ENCODE data around the gene HGD. TPM values are rescaled to one million over a fixed set of nuclear protein-coding genes. Genes with fewer than 3 reads are reported as not detected.

The HGD gene
- total and polyA plus RNA-seq, 9 donors = 0.04 to 2.4 (median 0.69) TPM; not detected in 1

DNA sequence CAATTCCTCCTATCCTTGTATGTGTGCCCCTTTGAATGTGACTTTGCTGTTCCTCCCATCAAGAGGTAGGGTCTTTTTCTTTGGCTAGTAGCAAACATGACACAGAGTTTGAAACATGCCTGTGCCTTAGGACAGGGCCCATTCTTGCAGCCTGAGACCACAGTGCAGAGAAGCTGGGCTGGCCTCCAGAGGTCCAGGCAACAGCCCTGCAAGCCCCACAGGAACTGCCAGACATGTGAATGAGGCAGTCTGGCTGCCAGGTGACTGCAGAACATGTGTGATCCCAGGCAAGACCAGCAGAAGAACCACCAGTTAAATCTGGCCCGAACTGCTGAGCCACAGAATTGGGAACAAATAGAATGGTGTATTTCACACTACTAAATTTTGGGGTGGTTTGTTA lies 1.2 kb upstream of the HGD start:
- Histone ChIP-seq H3K9me3 (no peaks in the 10 kb centered on the region), H3K27me3 (no peaks in the 10 kb centered on the region), H3K4me1 (ENCODE audit: insufficient read depth) (no peaks in the 10 kb centered on the region), H3K36me3 (no peaks in the 10 kb centered on the region), H3K4me3 (no peak overlapping the region), H3K27ac (no peak overlapping the region)
- intact Hi-C loops (cut with DNase I) = no loop called here
- 84 to 89% (median 86%) methylated on average over 1 of the region's 1 CpG for WGBS, 3 donors
- no peak for DNase-seq
- TF ChIP-seq POLR2A (IDR thresholded peaks at IDR 0.05) = no peak
- TF ChIP-seq EP300 (IDR thresholded peaks at IDR 0.05) = no peak
- TF ChIP-seq, protein P1, sequence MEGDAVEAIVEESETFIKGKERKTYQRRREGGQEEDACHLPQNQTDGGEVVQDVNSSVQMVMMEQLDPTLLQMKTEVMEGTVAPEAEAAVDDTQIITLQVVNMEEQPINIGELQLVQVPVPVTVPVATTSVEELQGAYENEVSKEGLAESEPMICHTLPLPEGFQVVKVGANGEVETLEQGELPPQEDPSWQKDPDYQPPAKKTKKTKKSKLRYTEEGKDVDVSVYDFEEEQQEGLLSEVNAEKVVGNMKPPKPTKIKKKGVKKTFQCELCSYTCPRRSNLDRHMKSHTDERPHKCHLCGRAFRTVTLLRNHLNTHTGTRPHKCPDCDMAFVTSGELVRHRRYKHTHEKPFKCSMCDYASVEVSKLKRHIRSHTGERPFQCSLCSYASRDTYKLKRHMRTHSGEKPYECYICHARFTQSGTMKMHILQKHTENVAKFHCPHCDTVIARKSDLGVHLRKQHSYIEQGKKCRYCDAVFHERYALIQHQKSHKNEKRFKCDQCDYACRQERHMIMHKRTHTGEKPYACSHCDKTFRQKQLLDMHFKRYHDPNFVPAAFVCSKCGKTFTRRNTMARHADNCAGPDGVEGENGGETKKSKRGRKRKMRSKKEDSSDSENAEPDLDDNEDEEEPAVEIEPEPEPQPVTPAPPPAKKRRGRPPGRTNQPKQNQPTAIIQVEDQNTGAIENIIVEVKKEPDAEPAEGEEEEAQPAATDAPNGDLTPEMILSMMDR (IDR thresholded peaks at IDR 0.05) = no peak

DNA sequence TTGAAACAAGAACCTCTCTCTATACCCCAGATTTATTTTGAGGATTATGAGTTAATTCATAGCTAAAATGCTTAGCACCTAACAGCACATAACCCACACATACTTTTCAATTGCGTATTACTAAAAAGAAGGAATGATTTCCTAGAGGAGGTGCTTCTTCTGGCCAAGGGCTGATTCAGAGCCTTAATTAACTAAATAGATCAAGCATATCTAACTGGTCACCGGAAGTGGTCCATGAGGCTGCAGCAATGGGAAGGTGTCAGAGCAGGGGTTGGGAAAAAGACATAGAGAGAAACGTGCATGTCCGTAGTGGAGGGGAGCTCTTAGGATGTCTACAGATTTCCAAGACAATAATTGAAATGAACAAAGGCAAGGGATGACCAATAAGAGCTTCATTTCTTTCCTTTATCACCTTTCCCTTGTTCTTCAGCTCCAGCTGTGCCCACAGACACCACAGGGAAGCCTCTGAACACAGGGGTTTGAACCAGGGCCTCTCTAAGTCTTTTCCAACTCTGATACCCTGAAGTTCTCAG lies 467 bp downstream of the HGD start:
- Histone ChIP-seq H3K4me1 (ENCODE audit: insufficient read depth) (no peaks in the 10 kb centered on the region), H3K36me3 (no peaks in the 10 kb centered on the region), H3K9me3 (no peaks in the 10 kb centered on the region), H3K4me3 (no peak overlapping the region), H3K27ac (no peak overlapping the region), H3K27me3 (no peaks in the 10 kb centered on the region)
- intact Hi-C loops (cut with DNase I) = no loop called here
- no peak for DNase-seq
- WGBS, 3 donors = 93 to 95% (median 94%) methylated on average over 4 of the region's 4 CpGs
- TF ChIP-seq, protein P1 (IDR thresholded peaks at IDR 0.05) = no peak
- no peak for TF ChIP-seq POLR2A (IDR thresholded peaks at IDR 0.05)

DNA sequence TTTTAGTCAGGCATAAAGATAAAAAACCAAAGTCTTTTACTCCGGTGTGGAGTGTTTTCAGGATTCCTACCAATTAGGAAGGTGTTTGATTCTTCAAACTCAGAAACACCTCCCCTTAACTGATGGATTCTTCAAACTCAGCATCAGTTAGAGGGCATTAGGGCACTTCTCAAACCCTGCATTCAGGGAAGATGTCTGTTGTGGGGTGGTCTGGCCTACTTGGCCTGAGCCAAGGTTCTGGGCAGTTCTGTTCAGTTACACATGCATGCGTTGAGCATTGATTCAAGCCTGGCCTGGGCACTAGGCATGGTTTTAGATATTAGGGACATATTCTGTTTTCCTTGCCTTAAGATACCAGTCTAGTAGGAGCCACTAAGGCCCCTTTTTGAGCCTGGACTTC lies 1.0 kb downstream of the HGD start:
- Histone ChIP-seq H3K4me3 (no peak overlapping the region), H3K27me3 (no peaks in the 10 kb centered on the region), H3K9me3 (no peaks in the 10 kb centered on the region), H3K36me3 (no peaks in the 10 kb centered on the region), H3K27ac (no peak overlapping the region), H3K4me1 (ENCODE audit: insufficient read depth) (no peaks in the 10 kb centered on the region)
- TF ChIP-seq, protein P1 (IDR thresholded peaks at IDR 0.05) = no peak
- TF ChIP-seq EP300 (IDR thresholded peaks at IDR 0.05) = no peak
- TF ChIP-seq POLR2A (IDR thresholded peaks at IDR 0.05) = no peak
- DNase-seq = no peak
- WGBS, 3 donors = 43 to 95% (median 91%) methylated on average over 2 of the region's 2 CpGs
- intact Hi-C loops (cut with DNase I) = no loop called here

DNA sequence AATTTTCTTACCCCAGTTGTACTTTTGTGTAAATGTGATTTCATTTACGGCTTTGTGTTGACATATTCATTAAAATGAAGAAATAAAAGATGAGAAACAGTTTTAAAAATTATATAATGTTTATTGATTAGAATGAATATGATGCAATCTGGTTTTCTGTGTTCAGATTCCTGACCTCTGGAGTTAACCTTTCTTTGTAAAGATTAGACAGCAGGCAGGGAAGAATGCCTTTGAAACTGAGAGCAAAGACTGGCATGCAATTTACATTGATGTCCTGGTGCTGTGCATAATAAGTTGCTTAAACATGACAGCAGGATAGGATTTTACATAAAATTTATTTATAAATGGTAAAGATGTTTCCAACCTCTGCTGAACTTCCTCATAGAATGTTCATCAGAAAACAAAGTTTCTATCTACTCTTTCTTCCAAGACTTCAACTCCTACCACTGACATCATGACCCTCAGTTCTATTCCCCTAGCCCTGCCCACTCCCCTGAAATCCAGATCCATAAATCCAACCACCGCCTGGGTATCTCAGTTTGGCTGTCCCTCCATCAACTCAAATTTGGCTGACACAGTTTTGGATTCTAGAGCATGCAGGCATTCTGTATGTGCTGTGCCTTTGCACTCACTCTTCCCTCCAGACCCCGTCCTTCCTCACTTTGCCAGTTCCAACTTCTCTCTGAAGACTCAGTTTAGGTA lies 1.7 kb downstream of the HGD start:
- TF ChIP-seq, protein P1 (IDR thresholded peaks at IDR 0.05) = no peak
- TF ChIP-seq EP300 (IDR thresholded peaks at IDR 0.05) (no peak), POLR2A (IDR thresholded peaks at IDR 0.05) (no peak)
- 95 to 98% (median 97%) methylated on average over 3 of the region's 3 CpGs for WGBS, 3 donors
- Histone ChIP-seq H3K4me3 (no peak overlapping the region), H3K9me3 (no peaks in the 10 kb centered on the region), H3K27me3 (no peaks in the 10 kb centered on the region), H3K4me1 (ENCODE audit: insufficient read depth) (no peaks in the 10 kb centered on the region), H3K27ac (no peak overlapping the region), H3K36me3 (no peaks in the 10 kb centered on the region)
- no peak for DNase-seq
- intact Hi-C loops (cut with DNase I) = no loop called here
